Measurements from ENCODE around the gene MLH1. TPM values are rescaled to one million over a fixed set of nuclear protein-coding genes. Genes with fewer than 3 reads are reported as not detected.
A peak's percentile ranks its signal among the peaks of the same experiment; 100 is the strongest.

MLH1 gene
- total RNA-seq, 1 experiment from 2014 or later: 79.7 TPM

GRCh38 chr3:37096288-37096687, 103.0 kb downstream of the MLH1 start:
- no peaks in the 10 kb centered on the region for H3K79me2 ChIP-seq (ENCODE audit: low read length)
- no TSS peak for BruUV-seq (replicated peaks)
- CTCF ChIA-PET: no interaction called here
- no peak overlapping the region for H3K27ac ChIP-seq (ENCODE audit: low read length)
- no peaks in the 10 kb centered on the region for H3K9me3 ChIP-seq (ENCODE audit: low read length)
- H3K9ac ChIP-seq (ENCODE audit: low read length): no peak overlapping the region
- H3K27me3 ChIP-seq (ENCODE audit: low read length): no peaks in the 10 kb centered on the region
- H3F3A ChIP-seq (ENCODE audit: low read length, unreplicated experiment): no peaks in the 10 kb centered on the region
- POLR2A ChIA-PET (ENCODE audit: unreplicated experiment): no interaction called here
- no peak for ATAC-seq
- TF ChIP-seq EZH2phosphoT487 (IDR thresholded peaks at IDR 0.05; ENCODE audit: borderline replicate concordance, low read length) (no peak), CTCF (conservative IDR thresholded peaks at IDR 0.05; ENCODE audit: low read depth, low read length) (no peak), EZH2 (IDR thresholded peaks at IDR 0.05; ENCODE audit: low read length, unreplicated experiment) (no peak)
- no peak overlapping the region for H3K4me2 ChIP-seq (ENCODE audit: low read length)
- DNase-seq: peak; percentile 18
- no peak overlapping the region for H2AFZ ChIP-seq (ENCODE audit: low read length)
- H3K4me3 ChIP-seq (ENCODE audit: low read length): no peak overlapping the region
- intact Hi-C loops (cut with micrococcal nuclease): no loop called here
- no peaks in the 10 kb centered on the region for H3K4me1 ChIP-seq (ENCODE audit: insufficient read depth, low read length)
- H4K20me1 ChIP-seq (ENCODE audit: low read length): no peaks in the 10 kb centered on the region
- peaks cover 2% of the 10 kb centered on the region; the same call in 1 of the 2 replicates for H3K36me3 ChIP-seq (ENCODE audit: low read depth, low read length)
- H3K9me2 ChIP-seq (replicated peaks; ENCODE audit: low read length): no peaks in the 10 kb centered on the region

DNA sequence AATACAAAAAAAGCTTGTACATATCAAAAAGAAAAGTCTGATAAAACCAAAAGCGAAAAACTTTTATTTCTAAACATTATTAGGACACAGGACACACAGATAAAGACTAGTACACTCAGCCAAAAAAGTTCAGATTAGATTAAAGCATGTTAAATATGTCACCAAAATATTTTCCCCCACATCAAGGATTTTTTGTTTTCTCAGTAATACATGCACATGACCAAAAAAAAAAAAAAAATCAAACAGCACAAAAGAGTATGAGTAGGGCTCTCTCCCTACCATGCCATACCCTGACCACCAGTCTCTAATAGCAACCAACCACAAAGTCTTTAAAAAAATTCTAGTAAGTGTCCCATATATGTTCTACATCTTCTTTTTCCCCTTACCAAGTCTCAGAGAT, 103.7 kb downstream of the MLH1 start:
- ChIA-PET CTCF (no interaction called here), POLR2A (ENCODE audit: unreplicated experiment) (no interaction called here)
- Histone ChIP-seq H3K27me3 (ENCODE audit: low read length) (no peaks in the 10 kb centered on the region), H3K4me3 (ENCODE audit: low read length) (no peak overlapping the region), H3K27ac (ENCODE audit: low read length) (no peak overlapping the region), H3K79me2 (ENCODE audit: low read length) (no peaks in the 10 kb centered on the region), H3K9me2 (replicated peaks; ENCODE audit: low read length) (no peaks in the 10 kb centered on the region), H3K9ac (ENCODE audit: low read length) (no peak overlapping the region), H2AFZ (ENCODE audit: low read length) (no peak overlapping the region), H3F3A (ENCODE audit: low read length, unreplicated experiment) (no peaks in the 10 kb centered on the region), H3K36me3 (ENCODE audit: low read depth, low read length) (no peaks in the 10 kb centered on the region), H3K9me3 (ENCODE audit: low read length) (no peaks in the 10 kb centered on the region), H3K4me2 (ENCODE audit: low read length) (no peak overlapping the region), H4K20me1 (ENCODE audit: low read length) (no peaks in the 10 kb centered on the region), H3K4me1 (ENCODE audit: insufficient read depth, low read length) (no peaks in the 10 kb centered on the region)
- TF ChIP-seq CTCF (conservative IDR thresholded peaks at IDR 0.05; ENCODE audit: low read depth, low read length) (no peak), EZH2phosphoT487 (IDR thresholded peaks at IDR 0.05; ENCODE audit: borderline replicate concordance, low read length) (no peak), EZH2 (IDR thresholded peaks at IDR 0.05; ENCODE audit: low read length, unreplicated experiment) (no peak)
- DNase-seq: no peak
- intact Hi-C loops (cut with micrococcal nuclease): no loop called here
- ATAC-seq: no peak
- no TSS peak for BruUV-seq (replicated peaks)

GRCh38 chr3:37097776-37098175, 104.5 kb downstream of the MLH1 start:
- intact Hi-C loops (cut with micrococcal nuclease): no loop called here
- ChIA-PET POLR2A (ENCODE audit: unreplicated experiment) (no interaction called here), CTCF (no interaction called here)
- TF ChIP-seq EZH2phosphoT487 (IDR thresholded peaks at IDR 0.05; ENCODE audit: borderline replicate concordance, low read length): no peak
- TF ChIP-seq CTCF (conservative IDR thresholded peaks at IDR 0.05; ENCODE audit: low read depth, low read length): no peak
- no peak for TF ChIP-seq EZH2 (IDR thresholded peaks at IDR 0.05; ENCODE audit: low read length, unreplicated experiment)
- Histone ChIP-seq H3K36me3 (ENCODE audit: low read depth, low read length) (no peaks in the 10 kb centered on the region), H3K4me3 (ENCODE audit: low read length) (no peak overlapping the region), H3F3A (ENCODE audit: low read length, unreplicated experiment) (no peaks in the 10 kb centered on the region), H3K27me3 (ENCODE audit: low read length) (no peaks in the 10 kb centered on the region), H4K20me1 (ENCODE audit: low read length) (no peaks in the 10 kb centered on the region), H3K27ac (ENCODE audit: low read length) (no peak overlapping the region), H3K4me2 (ENCODE audit: low read length) (no peak overlapping the region), H3K9me2 (replicated peaks; ENCODE audit: low read length) (no peaks in the 10 kb centered on the region), H3K9ac (ENCODE audit: low read length) (no peak overlapping the region), H3K79me2 (ENCODE audit: low read length) (no peaks in the 10 kb centered on the region), H2AFZ (ENCODE audit: low read length) (no peak overlapping the region), H3K9me3 (ENCODE audit: low read length) (no peaks in the 10 kb centered on the region), H3K4me1 (ENCODE audit: insufficient read depth, low read length) (no peaks in the 10 kb centered on the region)
- DNase-seq: no peak
- no peak for ATAC-seq
- BruUV-seq (replicated peaks): no TSS peak

Measured in PC-3 (cell line).